GM19025 (cell line): ENCODE results near the gene ZNF22.

Source experiments
- ATAC-seq: cut with Tn5 transposase; IDR thresholded peaks from one replicate; pipeline ENCODE4 v1.9.1; 2021; ENCODE audit warnings: mild to moderate bottlenecking, low read depth, moderate library complexity; ENCODE audit not compliant: unreplicated experiment

ZNF22 gene

DNA sequence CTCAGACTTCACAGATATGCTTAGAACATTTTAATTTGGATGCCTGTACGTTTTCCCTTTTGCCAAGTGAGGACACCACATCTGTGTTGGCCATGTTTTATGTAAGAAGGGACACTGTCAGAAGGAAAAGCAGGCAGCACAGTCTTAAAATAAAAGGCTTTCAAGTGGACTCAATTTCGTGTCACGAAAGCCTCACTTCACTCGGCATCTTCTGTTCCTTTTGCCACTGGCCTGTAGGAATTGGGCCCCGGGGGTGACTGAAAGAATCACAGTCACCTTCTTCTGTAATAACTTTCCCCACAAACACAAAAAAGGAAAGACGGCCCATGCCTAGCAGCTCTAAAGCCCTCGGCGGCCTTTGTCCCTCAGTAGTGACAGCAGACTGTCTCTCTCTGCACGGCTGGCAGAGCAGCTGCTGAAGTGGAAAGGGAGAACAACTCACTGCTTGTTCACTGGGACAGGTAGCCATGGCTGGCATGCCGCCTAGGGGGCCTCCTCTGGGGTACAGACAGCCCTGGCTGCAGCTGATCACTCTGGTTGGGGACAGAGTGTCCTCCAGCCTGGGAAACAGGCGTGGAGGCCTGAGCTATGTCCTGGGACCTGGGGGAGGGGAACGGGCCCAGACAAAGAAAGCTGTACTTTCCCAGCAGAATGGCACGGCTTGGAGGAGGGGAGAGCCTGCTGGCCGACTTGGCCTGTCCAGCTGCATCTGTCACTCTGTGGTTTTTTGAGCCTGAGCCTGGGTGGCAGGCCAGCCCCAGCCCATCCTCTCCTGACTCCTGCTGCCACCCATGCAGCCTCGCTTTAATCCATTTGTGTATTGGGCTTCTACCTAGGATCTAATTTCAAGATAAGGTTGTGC, 36.7 kb upstream of the ZNF22 start:
- no peak for ATAC-seq

DNA sequence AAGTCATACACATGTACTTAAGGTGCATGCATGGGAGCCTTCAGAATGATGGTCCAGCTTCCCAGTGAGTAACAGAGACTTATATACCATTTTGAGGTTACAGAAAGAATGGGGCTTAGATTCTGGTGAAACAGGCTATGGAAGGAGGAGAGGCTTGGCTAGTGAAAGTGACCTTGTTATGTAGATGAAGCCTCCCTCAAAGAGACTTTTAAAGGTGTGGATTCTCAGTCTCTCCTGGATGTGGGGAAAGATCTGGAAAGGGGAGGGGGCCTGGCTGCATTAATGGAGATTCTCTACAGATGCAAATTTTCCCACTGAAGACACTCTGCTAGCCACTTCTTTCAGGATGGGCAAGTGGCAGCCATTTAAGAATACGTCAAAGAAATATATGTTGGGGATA, 35.6 kb upstream of the ZNF22 start:
- no peak for ATAC-seq

DNA sequence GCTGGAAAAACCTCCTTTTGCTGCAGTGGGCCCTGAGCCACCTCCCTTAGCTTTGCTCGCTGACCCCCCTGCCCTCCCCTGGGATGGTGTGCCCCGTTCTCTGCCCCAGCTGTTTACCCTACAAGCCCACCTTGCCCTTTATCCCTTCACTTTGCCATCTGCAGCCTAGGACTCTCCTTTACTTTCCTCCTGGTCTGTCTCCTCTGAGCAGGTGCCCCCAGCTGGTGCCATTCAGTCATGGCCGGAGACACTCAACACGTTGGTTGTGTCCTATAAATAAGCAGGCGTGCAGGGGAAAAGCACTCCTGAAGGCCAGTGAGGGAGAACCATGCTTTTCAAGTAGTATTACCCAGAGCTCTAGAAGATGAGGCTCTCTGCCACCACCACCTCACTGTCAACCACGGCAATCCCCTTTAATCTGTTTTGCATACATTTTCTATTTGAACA, 35.0 kb upstream of the ZNF22 start:
- peak; percentile 34 for ATAC-seq

DNA sequence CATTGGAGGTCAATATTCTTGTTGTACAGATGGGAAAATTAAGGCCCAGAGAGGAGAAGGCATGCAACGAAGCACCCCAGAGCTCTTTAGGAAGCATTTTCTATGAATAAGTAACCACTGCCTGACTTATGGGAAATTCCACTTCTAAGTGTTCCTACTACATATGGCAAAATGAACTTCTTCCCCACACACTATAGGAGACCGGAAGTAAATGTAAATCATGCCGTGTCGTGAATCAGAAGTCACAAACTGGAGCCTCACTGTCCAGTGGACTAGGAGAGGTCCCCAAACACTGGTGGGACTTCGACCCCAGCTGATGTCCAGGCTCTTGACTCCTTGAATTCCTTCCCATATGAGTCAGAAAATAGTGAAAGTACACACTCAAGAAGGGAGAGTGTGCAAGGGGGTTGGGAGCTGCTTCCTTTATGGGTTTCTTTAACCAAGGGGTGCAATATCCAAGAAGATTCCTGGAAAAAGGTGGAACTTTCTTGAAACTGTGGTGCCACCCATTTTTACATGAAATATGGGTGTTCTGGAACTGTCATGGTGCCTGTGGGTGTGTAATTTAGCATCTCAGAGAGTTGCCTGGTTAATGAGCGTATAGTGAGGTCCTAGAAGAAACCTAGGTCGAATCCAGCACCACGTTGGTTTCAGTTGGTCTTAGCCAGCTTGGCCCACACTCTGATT, 34.5 kb upstream of the ZNF22 start:
- peak; percentile 33 for ATAC-seq

DNA sequence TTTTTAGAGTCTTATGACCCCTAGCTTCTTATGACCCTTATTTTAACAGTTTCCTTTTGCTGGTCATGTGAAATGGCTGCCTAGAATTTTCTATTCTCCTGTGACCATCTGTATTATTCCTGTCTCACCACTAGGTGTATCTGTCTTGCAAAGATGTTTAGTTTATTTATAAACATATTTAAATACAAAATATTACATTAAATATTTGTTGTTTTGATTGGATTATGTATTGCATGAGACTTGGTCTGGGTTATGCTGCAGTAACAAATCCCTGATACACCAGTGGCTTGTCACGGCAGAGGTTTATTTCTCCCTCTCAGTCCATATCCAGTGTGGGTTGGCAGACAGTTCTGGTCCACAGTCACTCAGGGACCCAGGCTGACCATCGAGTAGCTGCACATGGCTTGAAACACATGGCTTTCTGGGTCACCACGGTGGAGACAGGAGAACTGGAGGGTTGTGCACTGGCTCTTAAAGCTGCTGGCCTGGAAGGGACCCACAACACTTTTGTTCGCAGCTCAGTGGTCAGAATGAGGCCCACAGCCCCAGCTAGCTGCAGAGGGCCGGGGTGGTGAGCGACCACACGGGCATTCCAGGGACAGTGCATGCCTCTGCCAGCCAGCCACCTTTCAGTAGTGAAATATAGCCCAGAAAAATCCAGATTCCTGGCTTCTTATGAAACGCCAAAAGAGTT, 33.8 kb upstream of the ZNF22 start:
- no peak for ATAC-seq

DNA sequence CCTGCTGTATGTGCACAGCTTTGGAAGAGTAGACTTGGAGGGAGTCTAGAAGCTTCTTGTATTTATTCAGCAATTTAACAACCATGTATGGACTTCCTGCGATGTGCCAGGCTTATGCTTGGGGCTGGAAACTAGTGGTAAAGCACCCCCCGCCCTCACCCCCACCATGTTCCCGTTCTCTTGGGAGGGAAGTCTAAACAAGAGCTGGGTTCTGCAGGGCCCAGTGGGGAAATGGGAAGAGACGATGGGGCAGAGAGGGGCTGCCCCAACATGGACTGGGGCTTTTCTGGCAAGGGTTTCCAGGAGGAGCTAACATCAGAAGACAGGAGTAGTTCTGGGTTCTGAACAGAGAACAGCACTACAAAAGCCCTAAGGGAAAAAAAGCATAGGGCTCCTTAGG, 33.1 kb upstream of the ZNF22 start:
- ATAC-seq, result no peak

DNA sequence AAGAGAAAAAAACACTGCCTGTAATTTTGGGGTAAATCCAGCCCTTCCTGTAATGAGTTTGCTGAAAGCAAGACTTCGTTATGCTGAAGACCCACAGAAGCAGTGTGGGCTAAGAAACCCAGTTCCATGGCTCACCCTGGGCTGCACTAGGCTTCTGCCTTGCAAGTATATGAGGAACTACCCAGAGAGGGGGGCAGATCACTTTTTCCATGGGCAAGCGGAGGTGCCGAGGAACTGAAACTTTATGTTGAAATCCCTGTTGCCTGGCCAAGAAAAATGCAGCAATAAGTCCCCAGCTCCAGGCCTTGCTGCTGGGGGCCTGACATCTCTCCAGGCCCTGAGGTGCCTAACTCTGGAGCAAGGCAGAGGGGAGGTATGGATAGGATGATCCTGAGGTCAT, 32.6 kb upstream of the ZNF22 start:
- ATAC-seq, result no peak

DNA sequence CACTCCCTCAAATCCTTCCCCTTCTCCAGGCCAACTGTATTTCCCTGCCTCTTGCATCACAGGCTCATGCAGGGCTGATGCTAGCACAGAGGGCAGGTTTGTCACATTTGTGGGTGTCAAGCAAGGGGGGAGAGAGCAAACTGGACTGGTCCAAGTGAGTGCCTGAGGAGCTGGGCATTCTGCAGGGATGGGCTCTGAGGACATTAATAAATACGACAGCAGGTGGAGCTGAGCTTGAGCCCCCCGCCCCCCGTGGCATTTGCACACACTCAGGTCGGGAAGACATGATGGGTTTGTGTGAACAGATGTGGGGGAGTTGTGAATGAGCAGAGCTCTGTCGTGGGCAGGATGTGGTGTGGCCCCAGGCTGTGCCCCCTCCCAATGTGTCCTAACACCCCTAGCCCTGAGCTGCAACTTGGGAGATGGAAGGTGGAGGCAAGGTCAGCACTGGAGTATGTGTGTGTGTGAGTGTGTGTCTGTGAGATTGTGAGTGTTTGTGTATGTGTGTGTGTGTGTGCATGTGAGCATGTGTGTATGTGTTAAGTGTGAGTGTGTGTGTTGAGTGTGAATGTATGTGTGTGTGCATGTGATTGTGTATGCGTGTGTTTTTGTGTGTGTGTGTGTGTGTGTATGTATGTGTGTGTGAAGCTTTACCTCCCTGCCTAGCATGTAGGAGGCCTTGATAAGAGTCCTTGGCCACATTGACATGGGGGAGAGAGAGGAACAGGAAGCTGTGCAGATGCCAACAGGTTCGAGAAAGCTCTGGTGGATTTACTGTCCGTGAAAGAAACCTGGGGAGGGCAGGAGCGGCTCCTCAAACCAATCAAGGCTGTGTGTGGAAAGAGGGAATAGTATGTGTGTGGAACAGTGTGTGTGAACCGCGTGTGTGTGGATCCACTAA, 32.0 kb upstream of the ZNF22 start:
- ATAC-seq, result no peak

DNA sequence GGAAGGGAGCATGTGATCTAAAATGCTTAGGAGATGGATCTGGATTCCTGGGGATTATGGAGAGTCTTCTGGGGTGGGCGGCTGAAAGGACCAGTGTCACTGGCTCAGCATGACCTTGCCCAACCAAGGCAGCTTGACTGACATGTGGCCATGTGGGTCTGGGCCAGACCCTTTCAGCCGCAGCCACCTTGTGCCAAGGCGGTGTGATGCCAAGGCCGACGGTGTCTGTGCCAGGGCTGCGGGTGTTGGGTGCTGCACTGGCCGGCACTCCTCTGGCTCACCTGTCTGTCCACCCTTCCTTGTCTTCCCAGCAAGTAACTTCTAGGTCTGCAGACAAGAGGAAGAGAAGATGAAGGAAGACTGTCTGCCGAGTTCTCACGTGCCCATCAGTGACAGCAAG, 30.9 kb upstream of the ZNF22 start:
- no peak for ATAC-seq

DNA sequence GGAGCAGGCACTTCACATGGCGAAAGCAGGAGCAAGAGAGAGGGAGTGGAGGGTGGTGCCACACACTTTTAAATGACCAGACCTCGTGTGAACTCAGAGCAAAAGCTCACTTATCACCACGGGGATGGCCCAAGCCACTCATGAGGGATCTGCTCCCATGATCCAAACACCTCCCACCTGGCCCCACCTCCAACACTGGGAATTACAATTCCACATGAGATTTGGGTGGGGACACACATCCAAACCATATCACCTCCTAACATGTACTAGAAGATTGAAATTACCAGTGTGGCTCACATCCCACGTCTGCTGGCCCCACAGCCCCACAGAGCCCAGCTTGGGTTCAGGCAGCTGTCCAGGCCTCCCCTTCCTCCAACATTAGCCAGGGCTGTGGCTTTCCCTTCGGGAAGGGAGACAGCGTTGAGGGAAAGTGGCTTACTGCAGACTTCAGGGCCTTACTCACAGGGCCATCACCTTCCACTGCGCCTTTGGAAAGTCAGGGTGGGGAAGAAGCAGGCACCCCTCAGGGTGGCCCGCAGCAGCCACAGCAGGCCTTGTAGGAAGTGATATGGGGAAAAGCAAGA, 29.8 kb upstream of the ZNF22 start:
- ATAC-seq, result no peak

DNA sequence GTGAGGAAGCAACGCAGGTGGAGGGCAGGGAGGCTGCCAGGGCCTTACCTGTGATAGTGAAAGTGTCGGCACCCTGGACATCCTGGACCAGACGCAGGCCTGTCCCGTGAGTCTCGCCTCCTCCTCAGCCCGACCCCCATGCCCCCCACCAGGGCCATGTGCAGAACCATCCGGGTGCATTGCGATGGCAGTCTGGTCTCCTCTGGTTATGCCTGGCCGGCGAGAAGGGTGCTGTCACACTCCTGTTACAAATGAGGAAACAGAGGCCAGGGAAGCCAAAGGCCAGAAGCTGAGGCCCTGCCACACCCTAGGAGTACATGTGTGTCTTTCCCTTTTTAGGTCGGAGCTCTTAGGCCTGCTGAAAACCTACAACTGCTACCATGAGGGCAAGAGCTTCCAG, 29.3 kb upstream of the ZNF22 start:
- ATAC-seq, result no peak

DNA sequence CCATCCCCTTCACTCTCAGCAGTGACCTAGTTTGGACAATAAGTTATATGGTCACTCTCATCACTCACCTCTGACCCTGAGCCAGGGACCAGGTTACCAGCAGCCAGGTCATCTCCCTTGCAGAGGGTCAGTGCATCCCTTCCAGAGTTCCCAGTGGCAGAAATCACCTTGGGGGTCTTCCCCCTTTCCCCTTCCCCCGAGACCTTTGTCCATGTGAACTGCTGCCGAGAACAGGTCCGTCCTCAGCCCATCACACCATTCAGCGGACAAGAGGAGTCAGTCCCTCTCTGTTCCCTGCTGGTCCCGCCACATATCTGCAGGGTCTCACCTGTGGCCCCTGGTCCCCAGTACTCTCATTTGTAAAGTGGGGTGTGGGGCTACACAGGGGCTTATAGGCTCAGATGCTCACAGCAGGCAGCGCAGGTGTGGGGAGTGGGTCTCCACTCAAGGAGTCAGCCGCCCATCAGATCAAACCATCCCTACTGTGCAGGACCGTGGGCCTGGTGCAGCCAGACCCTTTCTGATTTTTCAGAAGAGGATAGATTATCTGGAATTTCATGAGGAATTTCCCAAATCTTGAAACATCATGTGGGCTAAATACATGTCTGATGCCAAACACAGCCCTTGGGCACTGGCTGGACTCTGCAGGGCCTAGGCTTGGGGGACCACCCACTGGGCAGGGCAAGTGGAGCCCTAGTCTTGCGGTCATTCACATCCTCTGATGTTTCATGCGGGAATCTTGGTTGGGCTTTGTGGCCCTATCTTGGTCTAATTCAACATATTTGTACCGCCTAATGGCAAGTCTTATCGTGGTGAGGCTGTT, 28.6 kb upstream of the ZNF22 start:
- ATAC-seq, result no peak

DNA sequence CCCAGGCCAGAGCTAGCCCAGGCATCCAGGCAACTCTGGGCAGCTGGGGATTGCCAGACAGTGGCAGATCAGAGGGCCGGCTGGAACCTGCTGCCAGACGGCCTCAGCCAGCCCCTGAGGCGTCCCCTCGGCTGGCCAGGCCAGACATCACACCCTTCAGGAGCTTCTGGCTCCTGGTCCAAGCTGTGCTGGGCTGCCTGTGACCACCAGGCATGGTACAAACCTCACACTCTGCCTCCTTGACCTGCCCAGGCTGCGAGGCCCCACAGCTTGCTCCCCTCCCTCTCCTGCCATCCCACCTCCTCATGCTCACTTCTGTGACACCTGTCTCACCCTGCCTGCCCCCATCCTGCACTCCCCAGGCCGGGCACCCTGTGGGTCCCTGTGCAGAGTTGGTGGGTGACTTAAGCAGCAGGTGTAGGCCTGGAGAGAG, 27.8 kb upstream of the ZNF22 start:
- no peak for ATAC-seq

DNA sequence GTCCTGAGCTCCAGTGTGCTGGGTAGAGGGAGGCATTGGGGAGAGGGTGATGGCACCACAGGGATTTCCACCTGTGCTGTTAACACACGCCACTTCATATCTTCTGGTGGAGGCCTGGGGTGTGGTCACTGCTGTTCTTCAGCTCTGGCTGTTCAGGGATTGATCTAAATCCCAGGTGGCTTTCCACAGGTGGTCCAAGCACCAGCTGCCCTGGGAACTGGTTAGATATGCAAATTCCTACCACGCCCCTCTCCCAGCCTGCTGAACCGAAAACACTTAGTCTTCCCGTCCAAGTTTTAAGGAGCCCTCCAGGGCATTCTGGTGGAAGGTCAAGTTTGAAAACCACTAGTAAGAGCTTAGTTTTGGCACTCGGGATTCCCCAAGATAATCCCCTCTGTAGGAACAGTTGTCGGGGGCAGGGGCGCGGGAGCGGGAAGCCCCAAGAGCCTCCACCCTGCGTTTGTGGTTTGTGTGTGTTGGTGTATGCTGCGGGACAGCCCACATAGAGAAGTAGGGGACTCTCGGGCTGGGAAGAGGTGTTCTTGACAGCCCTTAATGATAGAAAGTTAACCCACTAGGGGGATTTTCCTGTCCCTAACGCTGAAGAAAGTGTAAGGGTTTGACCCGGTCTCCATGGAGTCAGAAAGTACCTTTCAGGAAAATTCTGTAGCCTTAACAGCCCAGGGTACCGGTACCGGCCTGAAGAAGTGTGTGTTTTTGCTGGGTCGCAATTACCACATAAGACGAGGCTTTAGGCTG, 27.2 kb upstream of the ZNF22 start:
- peak; percentile 29 for ATAC-seq

DNA sequence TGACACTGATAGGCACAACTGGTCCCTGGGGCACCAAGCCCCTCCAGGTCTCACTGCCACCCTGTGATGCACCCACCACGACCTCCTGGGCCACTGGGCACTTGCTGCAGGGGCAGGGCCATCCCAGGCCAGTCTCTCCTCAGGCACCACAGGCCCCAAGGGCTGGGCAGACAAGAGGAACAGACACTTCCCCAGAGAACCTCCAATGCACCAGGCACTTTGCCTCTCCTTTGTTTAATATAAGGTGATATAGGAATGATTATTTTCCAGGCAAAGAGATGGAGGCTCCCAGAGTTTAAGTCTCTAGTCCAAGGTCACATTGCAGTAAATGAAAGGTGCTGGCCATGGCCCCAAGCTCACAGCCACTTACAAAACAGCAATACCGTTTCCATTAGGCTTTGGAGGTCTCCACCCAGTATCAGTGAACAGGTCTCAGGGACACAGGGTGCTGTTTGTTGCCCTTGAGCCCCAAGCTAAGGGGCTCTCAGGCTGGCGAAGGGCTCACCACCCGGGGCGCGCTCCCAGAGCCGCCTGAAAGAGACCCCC, 26.6 kb upstream of the ZNF22 start:
- no peak for ATAC-seq

DNA sequence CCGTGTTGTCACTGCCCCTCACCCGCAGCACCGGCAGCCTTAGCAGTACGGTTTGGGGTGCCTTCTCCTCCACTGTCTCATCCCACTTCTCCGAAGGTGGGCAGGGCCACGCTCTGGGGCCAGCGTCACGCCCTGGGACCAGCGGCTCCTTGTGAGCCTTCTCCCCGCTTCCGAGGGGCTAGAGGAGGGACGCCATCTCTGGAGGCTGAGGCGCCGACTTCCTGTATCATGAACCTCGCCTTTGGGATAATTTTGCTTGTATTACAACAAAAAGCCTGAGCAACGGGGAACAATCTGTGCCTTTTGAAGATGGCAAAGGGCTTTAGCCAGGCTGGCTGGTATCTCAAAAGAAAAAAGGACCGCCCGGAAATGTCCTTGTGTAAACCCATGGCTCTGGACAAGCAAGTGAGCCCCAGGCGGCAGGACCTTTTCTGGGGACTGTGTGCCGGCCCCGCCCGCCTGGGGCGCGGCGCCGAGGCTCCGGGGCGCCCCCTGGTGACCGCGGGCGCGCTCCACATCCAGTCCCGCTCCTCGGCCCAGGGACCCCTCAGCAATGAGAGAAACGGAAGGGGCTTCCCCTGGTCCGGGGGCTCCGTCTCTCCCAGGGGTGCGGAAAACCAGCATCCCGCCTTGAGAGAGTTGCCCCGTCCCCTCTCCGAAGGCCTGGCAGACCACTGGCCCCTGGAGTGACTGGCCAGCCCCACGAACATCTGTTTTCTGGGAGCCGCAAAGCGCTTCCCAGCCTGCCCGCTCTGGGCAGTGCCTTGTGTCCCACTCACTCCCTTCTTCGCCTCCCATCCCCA, 25.9 kb upstream of the ZNF22 start:
- peak; percentile 66 for ATAC-seq
